ENCODE results near the gene ABLIM2. TPM values are rescaled to one million over a fixed set of nuclear protein-coding genes. Genes with fewer than 3 reads are reported as not detected.

The ABLIM2 gene
- total and polyA plus RNA-seq, 3 donors from 2014 or later = 5.2 to 7.5 (median 6.9) TPM

- Histone ChIP-seq H3K4me3 (no peak overlapping the region), H3K36me3 (ENCODE audit: low read depth, missing control alignments) (no peaks in the 10 kb centered on the region), H3K27me3 (no peaks in the 10 kb centered on the region), H3K4me1 (peaks cover 15% of the 10 kb centered on the region), H3K27ac (no peak overlapping the region), H3K9me3 (no peaks in the 10 kb centered on the region)
- WGBS, 2 donors = 40 to 74% methylated on average over 2 to 5 of the region's 5 CpGs
- no peak for TF ChIP-seq CTCF (IDR thresholded peaks at IDR 0.05)
- TF ChIP-seq POLR2A (IDR thresholded peaks at IDR 0.05) = no peak
- no peak for DNase-seq
- intact Hi-C loops (cut with DNase I; ENCODE audit: low total_unique reads) = no loop called here
Measured at GRCh38 chr4:8115203-8115520, 43.5 kb downstream of the ABLIM2 start.

- 57 to 63% methylated on average over 9 to 21 of the region's 21 CpGs for WGBS, 2 donors
- no peak for DNase-seq
- no peaks in the 10 kb centered on the region for H3K27me3 ChIP-seq
- H3K9me3 ChIP-seq = no peaks in the 10 kb centered on the region
- no peak overlapping the region for H3K27ac ChIP-seq
- H3K4me1 ChIP-seq = peaks cover 15% of the 10 kb centered on the region
- H3K4me3 ChIP-seq = no peak overlapping the region
- no peaks in the 10 kb centered on the region for H3K36me3 ChIP-seq (ENCODE audit: low read depth, missing control alignments)
- TF ChIP-seq CTCF (IDR thresholded peaks at IDR 0.05) (no peak), POLR2A (IDR thresholded peaks at IDR 0.05) (no peak)
- intact Hi-C loops (cut with DNase I; ENCODE audit: low total_unique reads) = no loop called here
Measured at GRCh38 chr4:8114456-8115202, 44.0 kb downstream of the ABLIM2 start.

- intact Hi-C loops (cut with DNase I; ENCODE audit: low total_unique reads) = no loop called here
- H3K27me3 ChIP-seq = no peaks in the 10 kb centered on the region
- peaks cover 15% of the 10 kb centered on the region for H3K4me1 ChIP-seq
- H3K9me3 ChIP-seq = no peaks in the 10 kb centered on the region
- no peak overlapping the region for H3K27ac ChIP-seq
- no peak for DNase-seq
- 55 to 75% methylated on average over 13 to 14 of the region's 15 CpGs for WGBS, 2 donors
- TF ChIP-seq CTCF (IDR thresholded peaks at IDR 0.05) = no peak
- no peak for TF ChIP-seq POLR2A (IDR thresholded peaks at IDR 0.05)
- no peak overlapping the region for H3K4me3 ChIP-seq
- H3K36me3 ChIP-seq (ENCODE audit: low read depth, missing control alignments) = no peaks in the 10 kb centered on the region
Measured at GRCh38 chr4:8113611-8114377, 44.8 kb downstream of the ABLIM2 start.

GRCh38 chr4:8112672-8113071 lies 45.9 kb downstream of the ABLIM2 start:
- WGBS, 2 donors = 93 to 94% methylated on average over 10 of the region's 10 CpGs

More at GRCh38 chr4:8112672-8113071, 45.9 kb downstream of the ABLIM2 start:
- no peak overlapping the region for H3K27ac ChIP-seq
- H3K9me3 ChIP-seq = no peaks in the 10 kb centered on the region
- no peaks in the 10 kb centered on the region for H3K27me3 ChIP-seq
- H3K36me3 ChIP-seq (ENCODE audit: low read depth, missing control alignments) = no peaks in the 10 kb centered on the region
- intact Hi-C loops (cut with DNase I; ENCODE audit: low total_unique reads) = no loop called here
- TF ChIP-seq CTCF (IDR thresholded peaks at IDR 0.05) (no peak), POLR2A (IDR thresholded peaks at IDR 0.05) (no peak)
- no peak for DNase-seq
- H3K4me3 ChIP-seq = no peak overlapping the region
- peaks cover 10% of the 10 kb centered on the region for H3K4me1 ChIP-seq
